ENCODE results near the gene ENPP6. TPM values are rescaled to one million over a fixed set of nuclear protein-coding genes. Genes with fewer than 3 reads are reported as not detected.
"Not testable (repeated sequence)": the region's sequence is repeated elsewhere in the genome, so short reads cannot be mapped to it uniquely, and the experiment has no call there.

The ENPP6 gene
- polyA plus RNA-seq, 2 of the 4 experiments (the other 2 are of a cell fraction) = not detected

DNA sequence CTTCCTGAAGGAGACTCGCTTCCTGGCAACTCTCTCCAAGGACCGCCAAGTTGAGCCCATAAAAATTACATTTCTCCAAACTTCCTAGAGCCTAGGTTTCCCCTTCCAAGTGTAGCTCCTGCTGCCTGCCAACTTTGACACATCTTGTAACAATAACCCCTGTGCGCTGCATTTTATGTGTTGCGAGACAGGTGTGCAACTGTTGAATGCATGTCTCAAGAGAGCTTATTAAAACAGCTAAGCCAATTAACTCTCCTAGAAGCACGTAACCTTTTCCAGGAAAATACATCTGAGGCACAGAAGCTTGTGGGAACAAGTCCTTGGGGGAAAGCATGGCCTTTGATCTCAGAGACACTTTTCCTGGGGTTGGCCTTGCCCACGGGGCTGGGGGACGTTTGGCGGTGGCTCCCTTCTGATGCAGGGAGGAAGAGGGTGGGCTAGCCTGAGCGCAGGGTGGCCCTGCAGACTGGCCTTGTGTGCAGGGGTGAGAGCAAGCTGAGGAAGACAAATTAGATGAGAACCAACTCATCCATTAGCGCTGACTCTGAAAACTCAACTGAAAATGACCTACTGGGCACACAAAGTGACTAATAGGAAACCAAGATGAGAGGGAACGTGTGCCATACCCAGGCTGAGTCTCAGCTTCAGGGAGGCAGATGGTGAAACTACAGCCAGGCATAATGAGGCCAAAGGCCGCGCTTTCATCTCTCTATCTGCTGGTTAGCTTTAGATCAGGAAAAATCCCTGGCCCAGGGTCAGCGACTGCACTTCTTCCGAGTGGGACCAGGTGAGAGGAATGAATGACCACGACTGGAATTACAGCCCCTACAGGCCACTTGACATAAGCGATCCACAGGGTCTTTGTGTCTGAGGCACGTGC lies 75.3 kb downstream of the ENPP6 start (continued):
- TF ChIP-seq, protein P1, sequence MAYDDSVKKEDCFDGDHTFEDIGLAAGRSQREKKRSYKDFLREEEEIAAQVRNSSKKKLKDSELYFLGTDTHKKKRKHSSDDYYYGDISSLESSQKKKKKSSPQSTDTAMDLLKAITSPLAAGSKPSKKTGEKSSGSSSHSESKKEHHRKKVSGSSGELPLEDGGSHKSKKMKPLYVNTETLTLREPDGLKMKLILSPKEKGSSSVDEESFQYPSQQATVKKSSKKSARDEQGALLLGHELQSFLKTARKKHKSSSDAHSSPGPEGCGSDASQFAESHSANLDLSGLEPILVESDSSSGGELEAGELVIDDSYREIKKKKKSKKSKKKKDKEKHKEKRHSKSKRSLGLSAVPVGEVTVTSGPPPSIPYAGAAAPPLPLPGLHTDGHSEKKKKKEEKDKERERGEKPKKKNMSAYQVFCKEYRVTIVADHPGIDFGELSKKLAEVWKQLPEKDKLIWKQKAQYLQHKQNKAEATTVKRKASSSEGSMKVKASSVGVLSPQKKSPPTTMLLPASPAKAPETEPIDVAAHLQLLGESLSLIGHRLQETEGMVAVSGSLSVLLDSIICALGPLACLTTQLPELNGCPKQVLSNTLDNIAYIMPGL (CRISPR knock-in tag; IDR thresholded peaks at IDR 0.05; ENCODE audit: borderline replicate concordance) = no peak
- TF ChIP-seq PHF8 (IDR thresholded peaks at IDR 0.05; ENCODE audit: borderline replicate concordance, low read depth) = no peak
- TF ChIP-seq FOXS1 (CRISPR knock-in tag; IDR thresholded peaks at IDR 0.05) = no peak
- TF ChIP-seq NFE2L2 (conservative IDR thresholded peaks at IDR 0.05; ENCODE audit: low read length) = no peak
- TF ChIP-seq HOXB5 (CRISPR knock-in tag; IDR thresholded peaks at IDR 0.05) = no peak
- TF ChIP-seq, protein P2, sequence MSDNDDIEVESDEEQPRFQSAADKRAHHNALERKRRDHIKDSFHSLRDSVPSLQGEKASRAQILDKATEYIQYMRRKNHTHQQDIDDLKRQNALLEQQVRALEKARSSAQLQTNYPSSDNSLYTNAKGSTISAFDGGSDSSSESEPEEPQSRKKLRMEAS (IDR thresholded peaks at IDR 0.05) = no peak
- TF ChIP-seq MAFK (IDR thresholded peaks at IDR 0.05; ENCODE audit: partially characterized antibody) = no peak
- no peak for TF ChIP-seq BCL3 (IDR thresholded peaks at IDR 0.05)
- no peak for TF ChIP-seq POLR2AphosphoS2 (conservative IDR thresholded peaks at IDR 0.05; ENCODE audit: low read length)

GRCh38 chr4:184140901-184141300 lies 76.8 kb downstream of the ENPP6 start:
- FAIRE-seq; POLR2A ChIA-PET; CTCF ChIA-PET; H3K4me2 ChIP-seq; H3K27ac ChIP-seq; H3K4me3 ChIP-seq; ATAC-seq; H3K4me1 ChIP-seq; DNase-seq (ENCODE audit: low read depth in 1 of 2, low spot score in 1 of 2): not testable (repeated sequence)
- 63% methylated on average over 7 of the region's 8 CpGs for WGBS (ENCODE audit: missing lambda C conversion rate)
- peaks cover 21% of the 10 kb centered on the region for H3K9me3 ChIP-seq

DNA sequence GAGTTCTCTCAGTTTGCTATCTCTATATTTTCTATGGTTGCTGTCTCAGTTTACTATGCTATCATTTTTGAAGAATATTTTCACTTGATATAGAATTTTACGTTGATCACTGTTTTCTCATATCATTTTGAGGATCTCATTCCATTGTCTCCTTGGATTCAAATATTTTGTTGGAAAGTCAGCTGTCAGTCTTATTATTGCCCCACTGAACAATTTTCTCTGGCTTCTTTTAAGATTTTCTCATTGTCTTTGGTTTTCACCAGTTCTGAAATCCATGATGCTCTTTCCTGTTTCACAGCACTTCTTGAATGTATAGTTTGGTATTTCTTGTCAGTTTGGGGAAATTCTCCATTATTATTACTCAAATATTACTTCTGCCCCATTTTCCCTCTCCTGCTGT lies 81.1 kb downstream of the ENPP6 start:
- ChIA-PET POLR2A (no interaction called here), CTCF (interaction anchor here (1.0 kb wide), 1 partner anchor 32 kb away, joined by 3 read pairs; no protein-coding TSS in a partner anchor)
- Histone ChIP-seq H3K9me3 (peaks cover 25% of the 10 kb centered on the region), H3K4me1 (no peaks in the 10 kb centered on the region), H3K4me2 (no peak overlapping the region), H3K4me3 (no peak overlapping the region), H3K27ac (no peak overlapping the region)
- DNase-seq (ENCODE audit: low read depth in 1 of 2, low spot score in 1 of 2) = no peak
- TF ChIP-seq JUN (IDR thresholded peaks at IDR 0.05) = no peak
- TF ChIP-seq, protein P3, sequence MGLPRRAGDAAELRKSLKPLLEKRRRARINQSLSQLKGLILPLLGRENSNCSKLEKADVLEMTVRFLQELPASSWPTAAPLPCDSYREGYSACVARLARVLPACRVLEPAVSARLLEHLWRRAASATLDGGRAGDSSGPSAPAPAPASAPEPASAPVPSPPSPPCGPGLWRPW (IDR thresholded peaks at IDR 0.05) = no peak
- no peak for TF ChIP-seq HOXB5 (CRISPR knock-in tag; IDR thresholded peaks at IDR 0.05)
- FAIRE-seq = no peak
- WGBS (ENCODE audit: missing lambda C conversion rate) = 0% methylated on average over 1 of the region's 1 CpG
- no peak for ATAC-seq

DNA sequence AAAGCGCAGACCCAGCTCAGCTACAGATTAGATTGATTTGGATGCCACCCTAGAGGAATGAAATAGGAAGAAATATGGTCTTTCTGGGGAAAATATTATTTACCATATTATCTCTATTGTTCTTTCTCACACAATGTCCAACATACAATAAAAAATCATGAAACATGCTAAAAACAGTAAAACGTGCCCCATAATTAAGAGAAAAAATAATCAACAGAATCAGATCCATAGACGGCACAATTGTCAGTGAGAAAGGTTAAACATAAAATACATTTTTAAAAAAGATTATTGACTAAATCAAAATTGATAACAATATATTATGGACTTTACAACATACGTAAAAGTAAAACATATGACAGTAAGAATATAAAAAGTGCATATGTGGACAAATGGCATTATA lies 90.9 kb downstream of the ENPP6 start:
- H3K4me2 ChIP-seq = no peak overlapping the region
- ChIA-PET CTCF (no interaction called here), POLR2A (no interaction called here)
- H3K4me3 ChIP-seq = no peak overlapping the region
- no peak overlapping the region for H3K27ac ChIP-seq
- ATAC-seq = no peak
- no peak for TF ChIP-seq SREBF2 (IDR thresholded peaks at IDR 0.05)
- TF ChIP-seq POLR2A (IDR thresholded peaks at IDR 0.05; ENCODE audit: low read length) = no peak
- no peak for TF ChIP-seq HDAC2 (IDR thresholded peaks at IDR 0.05)
- no peak for TF ChIP-seq GATA3 (IDR thresholded peaks at IDR 0.05; ENCODE audit: borderline replicate concordance)
- TF ChIP-seq EHF (CRISPR knock-in tag; IDR thresholded peaks at IDR 0.05) = no peak
- no peak for TF ChIP-seq RCOR1 (IDR thresholded peaks at IDR 0.05; ENCODE audit: low read depth, low read length)
- no peak for TF ChIP-seq CBX8 (IDR thresholded peaks at IDR 0.05)
- no peak for TF ChIP-seq ZC3H11A (IDR thresholded peaks at IDR 0.05)
- TF ChIP-seq ELK1 (IDR thresholded peaks at IDR 0.05; ENCODE audit: low read depth, low read length) = no peak
- TF ChIP-seq, protein P3 (IDR thresholded peaks at IDR 0.05) = no peak
- TF ChIP-seq BHLHE40 (IDR thresholded peaks at IDR 0.05; ENCODE audit: low read depth, low read length) = no peak
- TF ChIP-seq POLR2AphosphoS2 (conservative IDR thresholded peaks at IDR 0.05; ENCODE audit: low read length) = no peak
- TF ChIP-seq RAD21 (conservative IDR thresholded peaks at IDR 0.05 in 1 of 2, IDR thresholded peaks at IDR 0.05 in 1 of 2) = no peak
- no peak for TF ChIP-seq TP53 (CRISPR knock-in tag; IDR thresholded peaks at IDR 0.05)
- TF ChIP-seq HEYL (CRISPR knock-in tag; IDR thresholded peaks at IDR 0.05) = no peak
- TF ChIP-seq ZSCAN20 (CRISPR knock-in tag; IDR thresholded peaks at IDR 0.05) = no peak
- FAIRE-seq = no peak
- WGBS (ENCODE audit: missing lambda C conversion rate) = 31% methylated on average over 4 of the region's 4 CpGs
- no peak for DNase-seq (ENCODE audit: low read depth in 1 of 2, low spot score in 1 of 2)
- no peaks in the 10 kb centered on the region for H3K4me1 ChIP-seq
- H3K9me3 ChIP-seq = peaks cover 10% of the 10 kb centered on the region; the same call in 1 of the 3 replicates
